DMS53 (cell line): Measurements from ENCODE around the gene ENKUR.
"Not testable (repeated sequence)": the region's sequence is repeated elsewhere in the genome, so short reads cannot be mapped to it uniquely, and the experiment has no call there.

Source experiments
- DNase-seq: peaks from one replicate; lab custom pipeline; 2025; lab: John Stamatoyannopoulos, UW

Gene ENKUR

GRCh38 chr10:24973163-24973562 is 42.8 kb downstream of the ENKUR start:
- DNase-seq: no peak

GRCh38 chr10:24971374-24971773 is 44.6 kb downstream of the ENKUR start:
- DNase-seq: no peak

GRCh38 chr10:24969841-24970281 is 46.1 kb downstream of the ENKUR start:
- no peak for DNase-seq

GRCh38 chr10:24968951-24969350 is 47.0 kb downstream of the ENKUR start:
- DNase-seq: not testable (repeated sequence)

- no peak for DNase-seq
Measured at GRCh38 chr10:24968349-24968748, 47.6 kb downstream of the ENKUR start.

GRCh38 chr10:24966962-24967481 is 48.9 kb downstream of the ENKUR start:
- DNase-seq: no peak

- DNase-seq: no peak
Measured at GRCh38 chr10:24965051-24965450, 50.9 kb downstream of the ENKUR start.

GRCh38 chr10:24963521-24964041 is 52.4 kb downstream of the ENKUR start:
- no peak for DNase-seq

- peak; percentile 76 for DNase-seq
Measured at GRCh38 chr10:24962995-24963394, 53.0 kb downstream of the ENKUR start.

GRCh38 chr10:24961582-24961981 is 54.4 kb downstream of the ENKUR start:
- no peak for DNase-seq

- DNase-seq: no peak
Measured at GRCh38 chr10:24959382-24959730, 56.6 kb downstream of the ENKUR start.

GRCh38 chr10:24958721-24959381 is 57.1 kb downstream of the ENKUR start:
- no peak for DNase-seq

GRCh38 chr10:24958091-24958720 is 57.8 kb downstream of the ENKUR start:
- DNase-seq: no peak

- DNase-seq: not testable (repeated sequence)
Measured at GRCh38 chr10:24957624-24958051, 58.3 kb downstream of the ENKUR start.

- no peak for DNase-seq
Measured at GRCh38 chr10:24953675-24954074, 62.3 kb downstream of the ENKUR start.

GRCh38 chr10:24952707-24953645 is 63.0 kb downstream of the ENKUR start:
- DNase-seq: peak; percentile 78

- DNase-seq: peak; percentile 78
Measured at GRCh38 chr10:24952143-24952706, 63.7 kb downstream of the ENKUR start, which contains the start of gene PRTFDC1. PRTFDC1 (minus strand) TSS chr10:24952606; CDS start chr10:24952575, 31 bp downstream.

- DNase-seq: peak; percentile 61
Measured at GRCh38 chr10:24951201-24952142, 64.5 kb downstream of the ENKUR start.

GRCh38 chr10:24950439-24950838 is 65.5 kb downstream of the ENKUR start:
- no peak for DNase-seq

GRCh38 chr10:24949616-24950015 is 66.3 kb downstream of the ENKUR start:
- DNase-seq: no peak
